Pericardium fibroblast (primary cell): ENCODE data around the gene DCLRE1B. TPM values are rescaled to one million over a fixed set of nuclear protein-coding genes. Genes with fewer than 3 reads are reported as not detected.

ENCODE experiments used
- total RNA-seq: library from RNA; depleted of rRNA; stranded (reverse); fragments of >200 nt; gene quantifications from 2 replicates; pipeline ENCODE4 v1.2.3, GENCODE V29; 2015

The DCLRE1B gene
- total RNA-seq = 4.8 and 7.1 TPM in 2 replicates

DNA sequence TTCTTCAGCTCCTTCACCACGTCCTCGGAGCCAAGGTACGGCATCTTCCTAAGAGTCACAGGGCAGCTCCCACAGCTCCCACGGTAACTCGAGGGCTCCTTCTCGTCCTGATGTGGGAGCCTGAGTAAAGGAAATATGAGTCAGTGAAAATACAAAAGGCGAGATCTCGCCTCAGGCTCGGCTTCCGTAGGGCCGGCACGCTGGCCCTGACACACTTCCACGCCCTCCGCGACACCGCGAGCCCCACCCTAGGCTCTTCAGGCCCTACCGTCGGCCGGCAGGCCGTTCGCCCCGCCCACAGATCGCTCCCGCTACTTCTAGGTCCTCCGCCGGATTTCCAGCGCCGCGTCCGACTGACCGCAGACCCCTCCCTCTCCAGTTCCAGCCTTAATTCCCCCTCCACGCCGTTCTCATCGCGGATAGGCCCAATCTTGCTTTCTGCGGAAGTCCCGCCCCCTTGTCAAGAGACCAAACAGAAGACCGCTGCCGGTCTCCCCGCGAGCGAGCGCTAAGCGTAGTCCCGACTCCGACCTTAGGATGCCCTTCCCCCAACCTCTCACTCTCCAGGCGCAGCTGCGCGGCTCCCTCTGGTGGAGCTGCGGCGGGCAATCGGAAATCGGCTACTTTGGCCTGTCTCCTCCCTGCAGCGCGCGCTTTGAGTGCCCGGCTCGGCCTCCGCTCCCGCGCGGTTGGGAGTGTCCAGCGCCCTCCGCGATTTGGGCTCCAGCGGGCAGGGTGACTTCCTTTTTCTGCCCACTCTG lies at the start of gene DCLRE1B, which contains the start of gene AP4B1:
TSS of gene DCLRE1B (plus strand) at position 653 of the 761 bp plus-strand sequence. CDS start 261 bp downstream, outside the sequence.
TSS of gene AP4B1 (minus strand) at position 126 of the 761 bp plus-strand sequence. CDS start at position 44, 82 bp downstream.

DNA sequence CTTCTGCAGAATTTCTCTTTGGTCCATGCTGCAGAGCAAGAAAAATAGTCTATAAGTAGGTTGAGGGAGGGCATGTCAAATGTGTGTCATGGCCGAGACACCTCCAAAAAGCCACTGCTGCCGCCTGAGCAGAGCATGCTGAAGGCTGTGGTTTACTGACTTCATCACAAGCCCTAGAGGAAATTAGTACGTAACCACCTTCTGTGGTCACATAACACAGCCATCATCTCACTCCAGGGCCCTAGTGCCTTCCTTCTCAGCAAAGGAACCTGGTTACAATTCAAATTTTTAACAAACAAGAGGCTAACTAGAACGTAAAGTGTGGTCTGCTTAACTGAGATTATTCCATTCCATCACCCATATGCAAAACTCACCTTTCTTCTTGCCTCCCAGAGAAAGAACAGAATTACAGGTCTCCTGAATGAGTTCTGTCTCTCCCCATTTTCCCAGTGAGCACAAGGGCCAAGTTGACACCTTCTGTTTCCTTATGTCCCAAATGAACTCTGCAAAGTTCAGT lies 33.5 kb upstream of the DCLRE1B start, which contains the start of gene PTPN22:
TSS of gene PTPN22 (minus strand) at position 116 of the 517 bp plus-strand sequence.

DNA sequence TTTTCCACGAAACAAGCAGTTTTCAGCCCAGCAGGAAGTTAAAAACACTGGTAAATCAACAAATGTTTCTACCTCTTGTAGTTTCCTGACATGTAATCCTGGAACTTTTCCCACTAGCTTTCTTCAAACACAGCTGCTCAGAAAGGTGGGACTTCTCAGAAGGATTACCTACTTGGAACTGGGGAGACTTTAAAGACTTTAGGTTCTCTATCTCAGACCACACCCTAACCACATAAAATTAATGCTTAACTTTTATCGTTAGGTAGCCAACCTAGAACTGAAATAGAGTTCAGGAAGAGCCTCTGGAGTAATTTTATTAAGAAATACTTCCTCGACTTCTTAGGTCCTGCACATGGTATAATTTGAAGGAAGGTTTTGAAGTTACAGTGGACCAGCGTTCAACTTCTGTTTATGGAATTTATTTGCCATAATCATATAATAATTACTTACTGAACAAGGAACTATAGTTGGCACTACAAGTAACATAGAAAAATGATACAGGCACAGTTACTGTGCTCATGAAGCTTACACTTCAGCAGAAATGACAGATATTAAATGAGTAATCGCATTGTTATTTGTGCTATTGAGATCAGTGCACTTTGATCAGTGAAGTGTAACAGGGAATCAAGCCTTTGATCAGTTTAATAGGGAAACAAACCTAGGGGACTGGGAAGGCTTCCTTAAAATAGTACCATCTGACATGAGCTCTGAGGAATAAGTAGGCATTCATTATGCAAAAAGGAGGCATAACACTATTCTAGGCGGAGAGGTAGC lies 17.5 kb upstream of the DCLRE1B start, which contains the start of gene BCL2L15:
TSS of gene BCL2L15 (minus strand) at position 180 of the 774 bp plus-strand sequence. CDS start 206 bp downstream, outside the sequence.

DNA sequence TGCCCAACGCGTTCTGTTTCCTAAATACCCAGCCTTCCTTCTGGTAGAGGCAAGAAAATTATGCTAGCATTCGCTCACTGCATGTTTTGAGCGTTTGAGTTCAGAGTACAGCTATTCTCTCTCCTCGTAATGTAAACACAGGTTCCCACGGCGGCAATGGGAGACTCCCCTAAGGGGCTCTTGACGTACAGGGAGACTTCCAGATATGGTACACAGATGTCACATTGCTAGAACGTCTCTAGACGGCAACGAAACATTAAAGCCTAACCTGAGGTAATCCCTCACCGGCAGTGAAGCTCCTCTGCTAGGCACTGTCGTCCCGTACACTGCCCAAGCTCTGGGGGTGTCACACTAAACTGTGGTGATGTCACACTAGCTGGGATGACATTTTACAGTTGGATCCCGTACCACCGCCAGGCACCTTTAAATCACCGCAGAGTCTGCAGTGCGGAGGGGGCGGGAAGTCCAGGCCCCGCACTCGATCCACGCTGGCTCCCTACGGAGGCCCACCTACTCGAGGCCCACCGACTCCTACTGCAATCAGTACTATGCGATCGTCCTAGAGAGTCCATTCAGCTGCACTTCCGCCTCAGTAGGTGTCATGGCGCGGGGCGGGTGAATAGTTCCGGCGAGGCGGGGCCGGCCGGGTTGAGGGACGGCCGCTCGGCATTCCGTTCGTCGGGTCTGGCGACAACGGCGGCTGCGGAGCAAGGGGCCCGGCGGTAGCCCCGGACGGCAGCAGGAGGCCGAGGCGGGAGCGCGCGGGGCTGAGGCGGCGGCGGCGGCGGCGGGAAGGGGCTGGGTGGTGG lies 24.0 kb downstream of the DCLRE1B start, which contains the start of gene HIPK1:
TSS of gene HIPK1 (plus strand) at position 384 of the 809 bp plus-strand sequence.

Other genes starting within 250 kb of the DCLRE1B start
- gene PHTF1, start 145.8 kb upstream of the DCLRE1B start, total RNA-seq = 13.1 and 25.4 TPM in 2 replicates
- gene RSBN1, start 92.8 kb upstream of the DCLRE1B start, total RNA-seq = 4.3 and 9.5 TPM in 2 replicates
- 0.34 TPM in 1 of 2 replicates, not detected in the other for gene PTPN22, start 33.6 kb upstream of the DCLRE1B start, total RNA-seq
- under 0.01 TPM in 1 of 2 replicates, not detected in the other for gene BCL2L15, start 17.7 kb upstream of the DCLRE1B start, total RNA-seq
- 7.9 and 10.1 TPM in 2 replicates for gene AP4B1, start 527 bp upstream of the DCLRE1B start, total RNA-seq
- 14.5 and 17.7 TPM in 2 replicates for gene HIPK1, start 24.0 kb downstream of the DCLRE1B start, total RNA-seq
- gene OLFML3, start 74.1 kb downstream of the DCLRE1B start, total RNA-seq = 320 and 623 TPM in 2 replicates
- gene SYT6, start 248.5 kb downstream of the DCLRE1B start, total RNA-seq = not detected in 2 replicates